ENCODE results near the gene LRRC47. TPM values are rescaled to one million over a fixed set of nuclear protein-coding genes. Genes with fewer than 3 reads are reported as not detected.
"Not testable (repeated sequence)": the region's sequence is repeated elsewhere in the genome, so short reads cannot be mapped to it uniquely, and the experiment has no call there.

The LRRC47 gene
- total RNA-seq, 4 donors from 2014 or later = 19.0 to 44.7 (median 37.4) TPM

- Histone ChIP-seq H3K27me3 (no peaks in the 10 kb centered on the region), H3K27ac (no peak within 1 kb of the TSS), H3K9me3 (no peaks in the 10 kb centered on the region), H3K4me1 (peaks cover 4 to 5% of the 10 kb centered on the region in 2 donors), H3K36me3 (no peaks in the 10 kb centered on the region), H3K4me3 (no peak within 1 kb of the TSS)
- intact Hi-C loops (cut with DNase I; ENCODE audit: low total_unique reads) = no loop called here
- TF ChIP-seq POLR2A (IDR thresholded peaks at IDR 0.05) = no peak
- no peak for TF ChIP-seq CTCF (IDR thresholded peaks at IDR 0.05)
- DNase-seq = no peak
Observed at GRCh38 chr1:3752400-3752945, 43.8 kb downstream of the LRRC47 start, which contains the start of gene CCDC27. Gene CCDC27 (plus strand): TSS chr1:3752450. CDS start chr1:3752482, 32 bp downstream.

GRCh38 chr1:3750741-3751140 is 45.6 kb downstream of the LRRC47 start:
- TF ChIP-seq CTCF (IDR thresholded peaks at IDR 0.05) = no peak
- TF ChIP-seq POLR2A (IDR thresholded peaks at IDR 0.05) = no peak
- Histone ChIP-seq H3K4me1 (peaks cover 4 to 8% of the 10 kb centered on the region in 2 donors), H3K27me3 (no peaks in the 10 kb centered on the region), H3K36me3 (no peaks in the 10 kb centered on the region), H3K9me3 (no peaks in the 10 kb centered on the region), H3K4me3 (no peak overlapping the region), H3K27ac (no peak overlapping the region)
- DNase-seq = no peak
- intact Hi-C loops (cut with DNase I; ENCODE audit: low total_unique reads) = no loop called here

- no peaks in the 10 kb centered on the region for H3K9me3 ChIP-seq
- H3K4me3 ChIP-seq = no peak overlapping the region
- no peaks in the 10 kb centered on the region for H3K27me3 ChIP-seq
- H3K4me1 ChIP-seq = peaks cover 4 to 10% of the 10 kb centered on the region in 2 donors
- H3K36me3 ChIP-seq = no peaks in the 10 kb centered on the region
- TF ChIP-seq CTCF (IDR thresholded peaks at IDR 0.05) = no peak
- no peak for TF ChIP-seq POLR2A (IDR thresholded peaks at IDR 0.05)
- intact Hi-C loops (cut with DNase I; ENCODE audit: low total_unique reads) = no loop called here
- H3K27ac ChIP-seq = no peak overlapping the region
- no peak for DNase-seq
Observed at GRCh38 chr1:3749512-3749911, 46.8 kb downstream of the LRRC47 start.

- H3K9me3 ChIP-seq; H3K4me1 ChIP-seq; intact Hi-C loops (cut with DNase I; ENCODE audit: low total_unique reads); H3K27me3 ChIP-seq; H3K36me3 ChIP-seq; H3K27ac ChIP-seq; DNase-seq; H3K4me3 ChIP-seq: not testable (repeated sequence)
Observed at GRCh38 chr1:3748316-3748900, 47.9 kb downstream of the LRRC47 start.

- DNase-seq = no peak
- H3K27ac ChIP-seq = no peak overlapping the region
- H3K27me3 ChIP-seq = no peaks in the 10 kb centered on the region
- H3K9me3 ChIP-seq = no peaks in the 10 kb centered on the region
- H3K4me3 ChIP-seq = peak overlapping the region in 1 of 2 donors; percentile 68
- TF ChIP-seq CTCF (IDR thresholded peaks at IDR 0.05) (no peak), POLR2A (IDR thresholded peaks at IDR 0.05) (no peak)
- peaks cover 4 to 10% of the 10 kb centered on the region in 2 donors for H3K4me1 ChIP-seq
- intact Hi-C loops (cut with DNase I; ENCODE audit: low total_unique reads) = no loop called here
- H3K36me3 ChIP-seq = no peaks in the 10 kb centered on the region
Observed at GRCh38 chr1:3747903-3748302, 48.4 kb downstream of the LRRC47 start.

Data from uterus (tissue), 4 donors.